Mucosa of descending colon (tissue), 3 donors: ENCODE measurements around the gene ARHGEF28. TPM values are rescaled to one million over a fixed set of nuclear protein-coding genes. Genes with fewer than 3 reads are reported as not detected.
A peak's percentile ranks its signal among the peaks of the same experiment; 100 is the strongest.

Experiments
- ATAC-seq: fragments of 200-7000 bp; cut with Tn5 transposase; one replicate; pipeline ENCODE4 v1.9.1; 2020; ENCODE audit warnings: mild to moderate bottlenecking, moderate library complexity
- DNase-seq, 3 donors: peaks; one replicate each; pipeline ENCODE4 v3.0.0-alpha.2; 2020
- H3K36me3 ChIP-seq: fragments of 200-600 bp; one replicate; pipeline ENCODE4 v1.8.0; 2021; ENCODE audit warnings: low read depth, mild to moderate bottlenecking
- H3K4me1 ChIP-seq: fragments of 200-600 bp; one replicate; pipeline ENCODE4 v1.8.0; 2021; ENCODE audit warnings: low read depth, mild to moderate bottlenecking
- H3K4me3 ChIP-seq: fragments of 200-600 bp; one replicate; pipeline ENCODE4 v1.8.0; 2021; ENCODE audit warnings: mild to moderate bottlenecking
- H3K9me3 ChIP-seq: fragments of 200-600 bp; one replicate; pipeline ENCODE4 v1.8.0; 2021; ENCODE audit warnings: mild to moderate bottlenecking
- CTCF ChIP-seq: fragments of 200-600 bp; IDR thresholded peaks from one replicate; pipeline ENCODE4 v1.8.0; 2022; ENCODE audit warnings: antibody characterized with exemption, mild to moderate bottlenecking
- intact Hi-C, 2 donors: fragments of 100-400 bp; cut with DNase I in 1 of 2; cut with micrococcal nuclease in 1 of 2; formaldehyde crosslinking; loops; one replicate each; pipeline versions ENCODE4 v1.11.0 to v1.11.1; 2022; cut with DNase I, micrococcal nuclease
- total RNA-seq, 3 donors: library from RNA; stranded (reverse); fragmentation: NEBNext Ultra II Directional in 2 of 3; extraction: Animal tissue kit (Norgen Biotek cat#: 25700) in 2 of 3; gene quantifications; one replicate each; pipeline versions ENCODE4 v1.2.1 to v1.2.4, GENCODE V29; 2021 to 2023
- donor health status: DM: no; HTN: no; CAD: no; lungs with moderate emphysema.
- donor health status: DM: no; HTN: no; CAD: no.
- donor health status: DM: no; HTN: yes; CAD: no.

ARHGEF28 gene
- total RNA-seq, 3 donors from 2014 or later: 5.4 to 21.7 (median 11.6) TPM

GRCh38 chr5:73623901-73624404, 2.0 kb upstream of the ARHGEF28 start:
- ATAC-seq: no peak

GRCh38 chr5:73624888-73625287, 1.1 kb upstream of the ARHGEF28 start:
- Histone ChIP-seq H3K36me3 (no peaks in the 10 kb centered on the region), H3K4me1 (no peaks in the 10 kb centered on the region), H3K9me3 (no peaks in the 10 kb centered on the region), H3K4me3 (no peak overlapping the region)
- intact Hi-C loops: no loop called here
- TF ChIP-seq CTCF: no peak
- DNase-seq (peak in 2 of 3 donors; percentile 22 to 43), ATAC-seq (no peak)

More at GRCh38 chr5:73623901-73624404, 2.0 kb upstream of the ARHGEF28 start:
- intact Hi-C loops: no loop called here
- TF ChIP-seq CTCF: no peak
- Histone ChIP-seq H3K4me1 (no peaks in the 10 kb centered on the region), H3K9me3 (no peaks in the 10 kb centered on the region), H3K4me3 (no peak overlapping the region), H3K36me3 (no peaks in the 10 kb centered on the region)
- peak in 1 of 3 donors; percentile 20 for DNase-seq

GRCh38 chr5:73625372-73625943, 538 bp upstream of the ARHGEF28 start:
- Histone ChIP-seq H3K36me3 (no peaks in the 10 kb centered on the region), H3K4me3 (no peak overlapping the region), H3K4me1 (no peaks in the 10 kb centered on the region), H3K9me3 (no peaks in the 10 kb centered on the region)
- no peak for TF ChIP-seq CTCF
- peak; percentile 51 for ATAC-seq
- no peak for DNase-seq
- intact Hi-C loops: no loop called here

- intact Hi-C loops: no loop called here
- no peak for ATAC-seq
- no peak for DNase-seq
- Histone ChIP-seq H3K4me3 (no peak overlapping the region), H3K36me3 (no peaks in the 10 kb centered on the region), H3K9me3 (no peaks in the 10 kb centered on the region), H3K4me1 (no peaks in the 10 kb centered on the region)
- no peak for TF ChIP-seq CTCF
Measured at GRCh38 chr5:73626814-73627313, 868 bp downstream of the ARHGEF28 start.

GRCh38 chr5:73629456-73629855, 3.5 kb downstream of the ARHGEF28 start:
- H3K9me3 ChIP-seq: no peaks in the 10 kb centered on the region
- no peaks in the 10 kb centered on the region for H3K4me1 ChIP-seq
- TF ChIP-seq CTCF: no peak
- ATAC-seq (no peak), DNase-seq (no peak)
- H3K4me3 ChIP-seq: no peak overlapping the region
- intact Hi-C loops: no loop called here
- H3K36me3 ChIP-seq: no peaks in the 10 kb centered on the region
